GM21529 (cell line): ENCODE results near the gene OGFR.

Experiments used
- ATAC-seq: cut with Tn5 transposase; IDR thresholded peaks from one replicate; pipeline ENCODE4 v1.9.1; 2021; ENCODE audit not compliant: unreplicated experiment

Gene OGFR

GRCh38 chr20:62769346-62770071, 35.1 kb upstream of the OGFR start:
- no peak for ATAC-seq

- ATAC-seq, result no peak
Observed at GRCh38 chr20:62770111-62770910, 34.3 kb upstream of the OGFR start.

- ATAC-seq, result no peak
Observed at GRCh38 chr20:62770916-62771315, 33.7 kb upstream of the OGFR start.

- ATAC-seq, result no peak
Observed at GRCh38 chr20:62771396-62772102, 33.1 kb upstream of the OGFR start.

DNA sequence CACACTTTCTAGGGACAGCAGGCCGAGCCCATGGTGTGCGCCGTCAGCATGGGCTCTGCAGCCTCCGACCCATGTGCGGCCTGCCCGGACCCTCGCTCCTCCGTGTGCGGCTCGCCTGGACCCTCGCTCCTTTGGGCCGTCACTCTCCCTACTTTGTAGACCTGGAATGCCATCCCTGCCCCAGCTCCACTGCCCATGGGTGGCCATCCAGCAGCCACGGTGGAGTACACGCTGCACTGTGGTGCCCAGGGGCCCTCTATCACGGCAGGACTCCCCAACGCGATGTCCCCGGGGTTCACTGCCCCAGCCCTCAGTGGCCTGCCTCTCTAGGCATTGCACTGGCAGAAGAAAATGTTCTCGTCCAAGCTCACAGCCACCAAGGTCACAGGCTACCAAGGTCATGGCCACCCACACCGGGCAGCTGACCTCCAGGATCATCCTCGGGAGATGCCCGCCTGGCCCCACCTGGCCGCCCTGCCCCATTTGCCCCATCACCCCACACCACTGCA, 32.5 kb upstream of the OGFR start:
- ATAC-seq, result no peak

- ATAC-seq, result no peak
Observed at GRCh38 chr20:62772619-62772989, 32.0 kb upstream of the OGFR start.

GRCh38 chr20:62772990-62773844, 31.4 kb upstream of the OGFR start:
- ATAC-seq, result no peak

DNA sequence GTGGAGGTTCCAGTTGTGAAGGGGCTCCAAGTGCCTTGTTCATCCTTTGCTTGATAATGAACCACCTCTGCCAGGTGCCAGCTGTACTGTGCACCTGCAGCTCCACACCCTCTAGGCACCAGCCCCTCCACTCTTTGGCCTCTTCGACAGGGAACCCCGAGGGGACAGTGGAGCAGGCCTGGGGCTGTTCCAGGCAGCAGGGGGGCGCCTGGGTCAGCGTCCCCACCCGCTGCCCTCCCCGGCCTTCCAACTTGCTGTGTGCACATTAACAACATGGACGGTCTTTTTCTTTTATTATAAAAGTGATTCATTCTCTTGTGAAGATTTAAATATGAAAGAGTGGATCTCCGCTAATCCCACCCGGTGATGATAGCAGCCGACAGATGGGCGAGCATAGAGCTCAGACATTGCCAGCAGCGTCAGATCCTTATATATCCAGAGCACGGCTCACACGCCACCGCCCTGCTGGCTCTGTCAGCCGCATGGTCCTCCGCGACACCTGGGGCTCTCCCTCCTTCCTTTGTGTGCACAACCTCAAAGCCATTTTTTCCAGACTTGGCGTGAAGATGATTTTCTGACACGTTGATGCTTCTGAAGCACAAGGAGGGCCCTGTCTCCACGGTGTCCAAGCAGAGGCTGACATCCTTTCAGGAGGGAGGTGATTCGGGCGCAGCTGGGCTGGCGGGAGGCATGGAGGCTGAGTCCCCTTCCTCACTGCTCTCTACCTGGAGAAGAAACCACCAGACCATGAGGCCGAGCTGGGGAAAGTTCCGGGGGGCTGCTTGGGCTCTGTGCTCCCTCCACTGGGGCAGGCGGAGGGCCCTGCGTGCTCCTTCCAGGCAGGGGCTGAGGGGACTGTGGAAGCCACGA, 30.6 kb upstream of the OGFR start:
- no peak for ATAC-seq

- no peak for ATAC-seq
Observed at GRCh38 chr20:62774762-62775161, 29.9 kb upstream of the OGFR start.

GRCh38 chr20:62775206-62775605, 29.4 kb upstream of the OGFR start:
- ATAC-seq, result no peak

DNA sequence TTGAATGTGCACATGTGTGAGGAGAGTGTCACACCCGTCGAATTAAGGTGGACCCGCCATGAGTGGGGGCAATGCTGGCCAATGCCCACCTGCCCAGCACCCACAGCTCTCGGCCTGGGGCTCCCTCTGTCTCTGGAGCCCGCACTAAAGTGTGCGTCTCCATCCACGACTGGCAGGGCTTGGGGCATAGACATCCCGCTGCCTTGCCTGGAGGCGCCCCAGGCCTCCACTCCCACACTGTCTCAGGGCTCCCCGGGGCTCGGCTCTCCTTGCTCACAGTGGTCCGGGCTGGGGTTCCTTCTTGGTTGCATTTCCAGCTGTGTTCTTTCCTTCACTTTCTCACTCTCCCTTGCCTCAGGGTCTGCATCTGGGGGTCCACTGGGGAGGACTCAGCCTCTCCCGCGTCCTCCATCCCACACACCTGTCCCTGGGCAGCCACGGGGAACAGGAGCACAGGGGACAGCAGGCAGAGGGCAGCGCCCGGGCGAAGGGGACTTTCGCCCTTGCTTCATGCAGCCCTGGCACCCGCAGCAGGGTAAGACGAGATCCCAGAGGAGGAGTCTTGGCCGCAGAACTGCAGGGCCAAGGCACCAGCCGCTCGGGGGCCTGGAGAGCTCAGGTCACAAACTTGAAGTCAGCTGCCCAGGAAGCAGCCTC, 28.5 kb upstream of the OGFR start:
- ATAC-seq, result no peak

DNA sequence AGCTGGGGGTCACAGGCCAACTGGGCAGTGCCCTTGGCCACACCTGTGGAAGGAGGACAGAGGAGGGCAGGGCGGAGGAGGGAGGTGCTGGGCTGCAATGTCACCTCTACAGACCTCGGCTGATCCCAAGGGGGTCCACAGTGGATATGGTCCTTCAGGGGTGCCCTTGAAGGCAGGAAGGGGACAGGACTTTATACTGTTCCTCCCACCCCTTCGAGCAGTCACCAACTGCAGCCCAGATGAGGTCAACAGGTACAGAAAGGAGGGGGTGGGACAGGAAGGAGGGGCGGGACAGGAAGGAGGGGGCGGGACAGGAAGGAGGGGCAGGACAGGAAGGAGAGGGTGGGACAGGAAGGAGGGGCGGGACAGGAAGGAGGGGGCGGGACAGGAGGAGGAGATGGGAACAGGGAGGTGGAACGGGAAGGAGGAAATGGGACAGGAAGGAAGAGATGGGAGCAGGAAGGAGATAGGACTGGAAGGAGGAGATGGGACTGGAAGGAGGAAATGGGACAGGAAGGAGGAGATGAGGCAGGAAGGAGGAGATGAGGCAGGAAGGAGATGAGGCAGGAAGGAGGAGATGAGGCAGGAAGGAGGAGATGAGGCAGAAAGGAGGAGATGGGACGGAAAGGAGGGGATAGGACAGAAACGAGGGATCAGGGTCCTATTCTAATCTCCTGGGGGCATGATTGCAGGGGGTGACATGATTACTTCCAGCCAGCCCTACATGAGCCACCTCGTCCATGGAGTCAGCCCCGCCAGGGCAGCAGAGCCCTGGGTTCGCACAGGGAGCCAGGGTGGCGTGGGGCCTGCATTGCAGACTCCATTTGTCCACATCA, 27.7 kb upstream of the OGFR start:
- ATAC-seq, result peak; percentile 59

- no peak for ATAC-seq
Observed at GRCh38 chr20:62777528-62777830, 27.2 kb upstream of the OGFR start.

- no peak for ATAC-seq
Observed at GRCh38 chr20:62778058-62778457, 26.6 kb upstream of the OGFR start.

DNA sequence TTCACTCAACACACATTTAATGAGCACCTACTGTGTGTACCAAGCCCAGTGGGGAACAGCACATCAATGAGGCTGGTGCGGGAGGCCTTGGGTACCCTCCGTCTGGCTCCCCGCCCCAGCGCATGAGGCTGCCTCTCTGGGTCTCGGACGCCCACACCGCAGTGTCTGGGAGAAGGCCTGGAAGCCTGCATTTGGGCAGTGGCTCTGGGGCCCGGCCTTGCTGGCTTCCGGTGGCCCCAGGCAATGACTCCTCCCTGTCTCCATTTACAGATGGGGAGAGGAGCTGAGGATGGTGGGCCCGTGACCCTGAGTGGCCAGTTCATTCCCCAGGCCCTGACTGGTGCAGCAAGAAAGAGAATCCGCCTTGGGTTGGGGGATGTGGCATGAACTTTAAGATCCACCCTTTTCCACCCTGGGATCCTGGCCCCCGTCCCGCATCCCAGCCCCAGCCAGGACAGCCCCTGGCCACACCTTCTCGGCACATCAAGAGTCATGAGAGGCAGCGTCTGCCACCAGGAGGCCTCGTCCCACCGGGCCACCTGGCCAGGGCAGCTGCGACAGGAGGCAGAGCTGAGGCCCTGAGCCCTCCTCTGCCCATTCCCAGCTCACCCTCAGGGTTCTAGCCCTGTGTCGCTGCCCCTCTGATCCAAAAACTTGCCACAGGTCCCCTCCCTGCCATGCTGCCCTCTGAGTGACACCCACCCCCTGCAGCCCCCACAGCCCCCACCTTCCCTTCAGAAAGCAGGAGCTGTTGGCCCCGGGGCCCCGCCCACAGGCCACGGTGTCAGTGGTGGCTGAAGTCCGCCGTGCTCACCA, 25.8 kb upstream of the OGFR start:
- no peak for ATAC-seq

GRCh38 chr20:62779417-62779685, 25.3 kb upstream of the OGFR start:
- ATAC-seq, result no peak

GRCh38 chr20:62780204-62780603, 24.4 kb upstream of the OGFR start:
- no peak for ATAC-seq

DNA sequence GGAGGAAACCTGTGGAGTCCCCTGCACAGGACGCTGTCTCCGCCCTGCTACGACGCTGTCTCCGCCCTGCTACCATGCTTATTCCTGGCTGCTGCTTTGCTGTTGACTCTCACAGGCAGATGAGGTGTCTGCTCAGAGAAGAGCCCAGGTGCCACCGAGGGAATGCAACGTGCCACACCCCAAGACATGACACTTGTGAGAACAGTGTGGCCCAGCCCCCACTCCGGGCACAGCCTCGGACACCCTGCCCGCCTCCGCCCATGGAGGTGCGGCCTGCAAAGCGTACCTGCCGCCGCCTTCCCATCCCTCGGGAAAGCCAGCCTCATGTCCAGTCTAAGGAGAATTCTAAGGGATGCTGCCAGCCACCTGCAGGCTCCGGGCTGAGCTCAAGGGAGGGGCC, 23.9 kb upstream of the OGFR start:
- ATAC-seq, result no peak
